ENCODE measurements around the gene SMAP1. TPM values are rescaled to one million over a fixed set of nuclear protein-coding genes. Genes with fewer than 3 reads are reported as not detected.

SMAP1 gene
- total RNA-seq, 1 experiment from 2014 or later = 36.1 TPM

DNA sequence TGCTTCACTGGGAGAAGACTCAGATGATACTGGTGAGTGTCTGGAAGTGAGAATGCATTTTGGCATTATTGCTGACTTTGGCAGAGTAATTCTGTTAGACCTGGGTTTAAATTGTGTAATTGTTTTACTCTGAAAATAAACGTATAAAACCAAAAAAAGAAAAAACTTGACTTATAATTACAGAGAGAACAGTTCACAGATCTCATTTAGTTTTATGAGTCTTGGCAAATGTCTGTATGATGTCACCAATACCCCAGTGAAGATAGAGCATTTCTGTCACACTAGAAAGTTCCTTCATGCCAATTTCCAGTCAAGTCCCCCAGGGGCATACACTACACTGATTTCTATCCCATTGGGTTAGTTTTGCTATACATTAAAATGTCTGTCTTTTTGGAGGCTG, 67.3 kb downstream of the SMAP1 start:
- no peak overlapping the region for H3K27ac Mint-ChIP-seq (ENCODE audit: unreplicated experiment)
- H3K4me1 Mint-ChIP-seq (ENCODE audit: low read depth, unreplicated experiment) = no peaks in the 10 kb centered on the region
- H3K36me3 Mint-ChIP-seq (ENCODE audit: insufficient read depth, unreplicated experiment) = peaks cover under 1% of the 10 kb centered on the region
- TF ChIP-seq, protein P1, sequence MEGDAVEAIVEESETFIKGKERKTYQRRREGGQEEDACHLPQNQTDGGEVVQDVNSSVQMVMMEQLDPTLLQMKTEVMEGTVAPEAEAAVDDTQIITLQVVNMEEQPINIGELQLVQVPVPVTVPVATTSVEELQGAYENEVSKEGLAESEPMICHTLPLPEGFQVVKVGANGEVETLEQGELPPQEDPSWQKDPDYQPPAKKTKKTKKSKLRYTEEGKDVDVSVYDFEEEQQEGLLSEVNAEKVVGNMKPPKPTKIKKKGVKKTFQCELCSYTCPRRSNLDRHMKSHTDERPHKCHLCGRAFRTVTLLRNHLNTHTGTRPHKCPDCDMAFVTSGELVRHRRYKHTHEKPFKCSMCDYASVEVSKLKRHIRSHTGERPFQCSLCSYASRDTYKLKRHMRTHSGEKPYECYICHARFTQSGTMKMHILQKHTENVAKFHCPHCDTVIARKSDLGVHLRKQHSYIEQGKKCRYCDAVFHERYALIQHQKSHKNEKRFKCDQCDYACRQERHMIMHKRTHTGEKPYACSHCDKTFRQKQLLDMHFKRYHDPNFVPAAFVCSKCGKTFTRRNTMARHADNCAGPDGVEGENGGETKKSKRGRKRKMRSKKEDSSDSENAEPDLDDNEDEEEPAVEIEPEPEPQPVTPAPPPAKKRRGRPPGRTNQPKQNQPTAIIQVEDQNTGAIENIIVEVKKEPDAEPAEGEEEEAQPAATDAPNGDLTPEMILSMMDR (IDR thresholded peaks at IDR 0.05; ENCODE audit: insufficient read depth in 1 of 2, low read depth in 1 of 2, low read length in 1 of 2, severe bottlenecking in 1 of 2, unreplicated experiment in 1 of 2) = no peak
- ChIA-PET POLR2A (no interaction called here), CTCF (no interaction called here)
- no peaks in the 10 kb centered on the region for H3K9me3 ChIP-seq
- no TSS peak for BruUV-seq (replicated peaks)
- no peaks in the 10 kb centered on the region for H3K27me3 ChIP-seq (replicated peaks; ENCODE audit: control insufficient read depth, insufficient read depth, low read length)
- no peaks in the 10 kb centered on the region for H3K4me1 ChIP-seq
- H3K4me3 ChIP-seq (ENCODE audit: low read depth, low read length) = no peak overlapping the region
- no peaks in the 10 kb centered on the region for H3K9me3 Mint-ChIP-seq (ENCODE audit: unreplicated experiment)
- intact Hi-C loops (cut with micrococcal nuclease; ENCODE audit: unreplicated experiment) = no loop called here
- DNase-seq = no peak
- no peaks in the 10 kb centered on the region for H3K36me3 ChIP-seq (ENCODE audit: control insufficient read depth, insufficient read depth, low read length)
- no peak overlapping the region for H3K4me3 Mint-ChIP-seq (ENCODE audit: unreplicated experiment)
- no peaks in the 10 kb centered on the region for H3K27me3 Mint-ChIP-seq (ENCODE audit: insufficient read depth, unreplicated experiment)

DNA sequence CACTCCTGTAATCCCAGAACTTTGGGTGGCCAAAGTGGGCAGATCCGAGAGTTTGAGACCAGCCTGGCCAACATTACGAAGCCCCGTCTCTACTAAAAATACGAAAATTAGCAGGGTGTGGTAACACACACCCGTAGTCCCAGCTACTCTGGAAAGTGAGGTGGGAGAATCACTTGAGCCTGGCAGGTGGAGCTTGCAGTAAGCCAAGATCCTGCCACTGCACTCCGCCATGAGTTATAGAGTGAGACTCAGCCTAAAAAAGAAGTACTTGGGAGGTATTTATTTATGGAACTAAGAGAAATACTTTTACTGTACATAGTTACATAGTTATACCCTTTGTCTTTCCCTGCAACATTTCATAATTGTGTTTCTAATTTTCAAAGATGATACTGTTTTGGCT, 67.8 kb downstream of the SMAP1 start:
- Histone ChIP-seq H3K9me3 (no peaks in the 10 kb centered on the region), H3K36me3 (ENCODE audit: control insufficient read depth, insufficient read depth, low read length) (no peaks in the 10 kb centered on the region), H3K4me1 (no peaks in the 10 kb centered on the region), H3K4me3 (ENCODE audit: low read depth, low read length) (no peak overlapping the region), H3K27me3 (replicated peaks; ENCODE audit: control insufficient read depth, insufficient read depth, low read length) (no peaks in the 10 kb centered on the region)
- intact Hi-C loops (cut with micrococcal nuclease; ENCODE audit: unreplicated experiment) = no loop called here
- Mint-ChIP-seq H3K9me3 (ENCODE audit: unreplicated experiment) (no peaks in the 10 kb centered on the region), H3K4me3 (ENCODE audit: unreplicated experiment) (no peak overlapping the region), H3K4me1 (ENCODE audit: low read depth, unreplicated experiment) (no peaks in the 10 kb centered on the region), H3K36me3 (ENCODE audit: insufficient read depth, unreplicated experiment) (peaks cover 6% of the 10 kb centered on the region), H3K27ac (ENCODE audit: unreplicated experiment) (no peak overlapping the region), H3K27me3 (ENCODE audit: insufficient read depth, unreplicated experiment) (no peaks in the 10 kb centered on the region)
- CTCF ChIA-PET = no interaction called here
- DNase-seq = no peak
- TF ChIP-seq, protein P1 (IDR thresholded peaks at IDR 0.05; ENCODE audit: insufficient read depth in 1 of 2, low read depth in 1 of 2, low read length in 1 of 2, severe bottlenecking in 1 of 2, unreplicated experiment in 1 of 2) = no peak
- BruUV-seq (replicated peaks) = no TSS peak
- POLR2A ChIA-PET = no interaction called here

DNA sequence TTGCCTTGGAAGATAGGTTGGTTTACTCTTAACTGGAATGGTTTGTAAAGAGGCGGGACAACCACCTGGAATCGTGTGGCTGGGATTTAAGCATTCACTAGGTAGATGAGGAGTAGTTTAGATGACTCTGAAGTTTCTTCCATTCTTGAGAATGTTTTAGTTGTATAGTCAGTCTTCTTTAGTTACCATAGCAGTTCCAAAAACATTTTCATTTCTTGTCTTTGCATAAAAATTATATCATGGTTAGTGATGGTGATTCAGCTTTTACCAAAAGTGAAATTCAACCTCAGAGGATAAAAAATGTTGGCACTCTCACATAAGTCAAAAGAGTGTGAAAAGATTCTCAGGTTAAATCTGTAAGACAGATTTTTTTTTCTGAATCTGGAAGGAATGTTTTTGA, 70.3 kb downstream of the SMAP1 start:
- POLR2A ChIA-PET = no interaction called here
- peaks cover 11% of the 10 kb centered on the region for H3K9me3 Mint-ChIP-seq (ENCODE audit: unreplicated experiment)

More for the DNA sequence above, 70.3 kb downstream of the SMAP1 start:
- Histone ChIP-seq H3K36me3 (ENCODE audit: control insufficient read depth, insufficient read depth, low read length) (no peaks in the 10 kb centered on the region), H3K4me3 (ENCODE audit: low read depth, low read length) (no peak overlapping the region), H3K9me3 (no peaks in the 10 kb centered on the region; the same call in 1 of the 2 replicates), H3K27me3 (replicated peaks; ENCODE audit: control insufficient read depth, insufficient read depth, low read length) (no peaks in the 10 kb centered on the region), H3K4me1 (no peaks in the 10 kb centered on the region)
- TF ChIP-seq, protein P1 (IDR thresholded peaks at IDR 0.05; ENCODE audit: insufficient read depth in 1 of 2, low read depth in 1 of 2, low read length in 1 of 2, severe bottlenecking in 1 of 2, unreplicated experiment in 1 of 2) = no peak
- CTCF ChIA-PET = no interaction called here
- Mint-ChIP-seq H3K36me3 (ENCODE audit: insufficient read depth, unreplicated experiment) (peaks cover 27% of the 10 kb centered on the region), H3K27ac (ENCODE audit: unreplicated experiment) (no peak overlapping the region), H3K4me1 (ENCODE audit: low read depth, unreplicated experiment) (no peaks in the 10 kb centered on the region), H3K27me3 (ENCODE audit: insufficient read depth, unreplicated experiment) (no peaks in the 10 kb centered on the region), H3K4me3 (ENCODE audit: unreplicated experiment) (no peak overlapping the region)
- DNase-seq = no peak
- no TSS peak for BruUV-seq (replicated peaks)
- intact Hi-C loops (cut with micrococcal nuclease; ENCODE audit: unreplicated experiment) = no loop called here

Measured in Caco-2 (cell line).